ENCODE results near the gene RUSF1. TPM values are rescaled to one million over a fixed set of nuclear protein-coding genes. Genes with fewer than 3 reads are reported as not detected.

RUSF1 gene
- total RNA-seq, 1 experiment from 2014 or later, result 59.3 TPM

- TF ChIP-seq JUND (IDR thresholded peaks at IDR 0.05) (no peak), FOSL1 (IDR thresholded peaks at IDR 0.05; ENCODE audit: low read depth) (0 out of 2 replicates have a peak, but pooled peaks have one; percentile 12), ZFX (IDR thresholded peaks at IDR 0.05) (peak; percentile 68)
- no peaks in the 10 kb centered on the region for H3K9me3 ChIP-seq (ENCODE audit: control insufficient read depth in 1 of 2, insufficient read depth in 1 of 2, low read depth in 1 of 2, low read length in 2 of 2)
- peak overlapping the region; percentile 97 to 98 for H3K4me3 ChIP-seq (replicated peaks in 1 of 2; ENCODE audit: low read depth in 1 of 2, low read length in 2 of 2)
- H3K27me3 ChIP-seq (ENCODE audit: insufficient read depth, low read length), result no peaks in the 10 kb centered on the region
- H3K9ac ChIP-seq (ENCODE audit: low read length), result peak overlapping the region; percentile 96
- H4K20me1 ChIP-seq (ENCODE audit: insufficient read depth), result no peaks in the 10 kb centered on the region
- ChIA-PET RAD21 (ENCODE audit: low non-redundant PET in 1 of 2, low total read pairs in 2 of 2, uncharacterized antibody in 2 of 2, unreplicated experiment in 2 of 2) (no interaction called here), POLR2A (interaction anchor here (0.6 to 1.2 kb wide), 3 partner anchors 32 to 74 kb away, joined by 3 to 6 read pairs (median 3); no protein-coding TSS in a partner anchor), CTCF (interaction anchor here (0.6 kb wide), 1 partner anchor 206 kb away, joined by 9 read pairs; no protein-coding TSS in a partner anchor)
- peaks cover 0 to 3% of the 10 kb centered on the region in 2 experiments; a peak in 1 of 4 replicates for H3K36me3 ChIP-seq (ENCODE audit: control insufficient read depth in 1 of 2, insufficient read depth in 2 of 2, low read length in 2 of 2)
- no peak for DNase-seq (ENCODE audit: low read depth, low spot score)
- BruUV-seq (replicated peaks), result TSS peak; percentile 83
- H3K27ac ChIP-seq (ENCODE audit: low read depth, low read length), result peak overlapping the region; percentile 76
- H3K79me2 ChIP-seq (ENCODE audit: insufficient read depth, low read length), result peaks cover 16% of the 10 kb centered on the region
- H3K4me1 ChIP-seq (ENCODE audit: control insufficient read depth in 1 of 2, insufficient read depth in 2 of 2, low read length in 2 of 2), result peaks cover 14 to 20% of the 10 kb centered on the region in 2 experiments; a peak in 3 of 4 replicates
- H2AFZ ChIP-seq (ENCODE audit: low read depth, low read length, poor library complexity, severe bottlenecking), result peak overlapping the region; percentile 33
- H3K9me2 ChIP-seq (ENCODE audit: insufficient read depth), result no peaks in the 10 kb centered on the region
- H3K4me2 ChIP-seq (ENCODE audit: low read length), result peak overlapping the region; percentile 78
- ATAC-seq, result peak; percentile 9; the same call in 1 of the 2 replicates
- intact Hi-C loops (cut with micrococcal nuclease), result loop anchor here (10.0 kb wide), 1 partner anchor 366 kb away; the partner anchor contains the start of gene ZNF267
Observed at GRCh38 chr16:31508706-31509195, 560 bp upstream of the RUSF1 start.

DNA sequence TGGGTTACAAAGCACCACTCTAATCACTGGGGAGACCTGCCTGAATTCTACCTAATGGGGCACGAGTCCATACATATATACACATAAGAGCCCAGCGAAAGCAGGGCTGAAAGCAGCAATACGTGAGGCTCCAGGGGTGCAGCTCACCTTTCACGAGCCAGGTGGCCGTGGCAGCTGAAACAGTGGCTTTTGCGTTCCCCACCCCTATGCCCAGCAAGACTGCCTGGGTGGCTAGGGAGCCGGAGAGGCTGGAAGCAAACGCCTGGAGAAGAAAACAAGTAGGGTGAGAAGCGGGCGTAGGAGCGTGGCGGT, 618 bp downstream of the RUSF1 start:
- no peak overlapping the region for H2AFZ ChIP-seq (ENCODE audit: low read depth, low read length, poor library complexity, severe bottlenecking)
- H3K4me1 ChIP-seq (ENCODE audit: control insufficient read depth in 1 of 2, insufficient read depth in 2 of 2, low read length in 2 of 2), result peaks cover 14 to 20% of the 10 kb centered on the region in 2 experiments; a peak in 3 of 4 replicates
- H3K36me3 ChIP-seq (ENCODE audit: control insufficient read depth in 1 of 2, insufficient read depth in 2 of 2, low read length in 2 of 2), result peaks cover 0 to 3% of the 10 kb centered on the region in 2 experiments; a peak in 1 of 4 replicates
- peak overlapping the region; percentile 96 for H3K9ac ChIP-seq (ENCODE audit: low read length)
- H3K27ac ChIP-seq (ENCODE audit: low read depth, low read length), result peak overlapping the region; percentile 76
- no peaks in the 10 kb centered on the region for H3K9me2 ChIP-seq (ENCODE audit: insufficient read depth)
- intact Hi-C loops (cut with micrococcal nuclease), result loop anchor here (10.0 kb wide), 1 partner anchor 367 kb away; the partner anchor contains the start of gene ZNF267
- H3K79me2 ChIP-seq (ENCODE audit: insufficient read depth, low read length), result peaks cover 16% of the 10 kb centered on the region
- no peaks in the 10 kb centered on the region for H3K9me3 ChIP-seq (ENCODE audit: control insufficient read depth in 1 of 2, insufficient read depth in 1 of 2, low read depth in 1 of 2, low read length in 2 of 2)
- no TSS peak for BruUV-seq (replicated peaks)
- H3K27me3 ChIP-seq (ENCODE audit: insufficient read depth, low read length), result no peaks in the 10 kb centered on the region
- H3K4me2 ChIP-seq (ENCODE audit: low read length), result peak overlapping the region; percentile 78
- RAD21 ChIA-PET (ENCODE audit: low non-redundant PET in 1 of 2, low total read pairs in 2 of 2, uncharacterized antibody in 2 of 2, unreplicated experiment in 2 of 2), result no interaction called here
- H4K20me1 ChIP-seq (ENCODE audit: insufficient read depth), result no peaks in the 10 kb centered on the region
- DNase-seq (ENCODE audit: low read depth, low spot score) (no peak), ATAC-seq (peak; percentile 43)
- CTCF ChIA-PET, result no interaction called here
- H3K4me3 ChIP-seq (replicated peaks in 1 of 2; ENCODE audit: low read depth in 1 of 2, low read length in 2 of 2), result peak overlapping the region; percentile 97 to 98
- POLR2A ChIA-PET, result interaction anchor here (0.6 to 1.2 kb wide), 2 partner anchors 48 to 408 kb away, joined by 3 to 6 read pairs; no protein-coding TSS in a partner anchor
- TF ChIP-seq ZNF274 (IDR thresholded peaks at IDR 0.05; ENCODE audit: low read depth, low read length) (no peak), CEBPB (IDR thresholded peaks at IDR 0.05; ENCODE audit: low read depth) (no peak), FOSL1 (IDR thresholded peaks at IDR 0.05; ENCODE audit: low read depth) (no peak), ELF1 (IDR thresholded peaks at IDR 0.05; ENCODE audit: borderline replicate concordance, low read depth) (no peak), YY1 (IDR thresholded peaks at IDR 0.05; ENCODE audit: extremely low read depth, insufficient replicate concordance, low read depth, low read length) (no peak), SRF (IDR thresholded peaks at IDR 0.05; ENCODE audit: low read depth) (no peak), JUND (IDR thresholded peaks at IDR 0.05) (no peak), RAD21 (IDR thresholded peaks at IDR 0.05; ENCODE audit: low read depth) (no peak), REST (IDR thresholded peaks at IDR 0.05; ENCODE audit: low read depth) (no peak), CTCF (IDR thresholded peaks at IDR 0.05 in 2 of 3, conservative IDR thresholded peaks at IDR 0.05 in 1 of 3; ENCODE audit: borderline replicate concordance in 1 of 3, insufficient read depth in 1 of 3, low read depth in 2 of 3, low read length in 2 of 3) (no peak), SP1 (IDR thresholded peaks at IDR 0.05; ENCODE audit: low read depth) (no peak), EZH2 (IDR thresholded peaks at IDR 0.05) (no peak), ZFX (IDR thresholded peaks at IDR 0.05) (no peak)

All from HCT116 (cell line).